Gastrocnemius medialis (tissue), 4 donors: Measurements from ENCODE around the gene GALNT10.

Source experiments
- CTCF ChIP-seq, 5 experiments: fragments of 450-650 bp in 3 of 5; fragments of 200-600 bp in 2 of 5; sonication (generic) in 2 of 5; IDR thresholded peaks in 4 of 5; conservative IDR thresholded peaks in 1 of 5; 1 replicate in 4 of 5; 2 replicates in 1 of 5; pipeline ENCODE4 v1.5.1; 2016 to 2019; ENCODE audit warnings: antibody characterized with exemption in 5 of 5, mild to moderate bottlenecking in 3 of 5, moderate library complexity in 3 of 5
- POLR2A ChIP-seq, 2 donors: fragments of 450-650 bp; IDR thresholded peaks; one replicate each; pipeline ENCODE4 v1.6.1; 2017; ENCODE audit warnings: antibody characterized with exemption in 2 of 2, mild to moderate bottlenecking in 2 of 2, moderate library complexity in 2 of 2

GRCh38 chr5:154375329-154376008 lies 184.9 kb downstream of the GALNT10 start:
- no peak for TF ChIP-seq CTCF (IDR thresholded peaks at IDR 0.05 in 4 of 5, conservative IDR thresholded peaks at IDR 0.05 in 1 of 5)
- no peak for TF ChIP-seq POLR2A (IDR thresholded peaks at IDR 0.05)
